Activated CD8-positive, alpha-beta T cell treated with anti-CD3 and anti-CD28 coated beads for 36 hours (primary cell): ENCODE measurements around the gene MAN2A1. TPM values are rescaled to one million over a fixed set of nuclear protein-coding genes. Genes with fewer than 3 reads are reported as not detected.

Experiments used
- ATAC-seq: fragments of 200-7000 bp; cut with Tn5 transposase; one replicate; pipeline ENCODE4 v1.10.0; 2021; ENCODE audit warnings: mild to moderate bottlenecking, moderate library complexity
- CTCF ChIA-PET: fragments of 350-600 bp; sonication (Branson Sonifier 250); formaldehyde crosslinking; loops from one replicate; lab custom pipeline; 2021; ENCODE audit warnings: antibody characterized with exemption; lab: Charles Lee
- POLR2A ChIA-PET: fragments of 350-600 bp; sonication (Branson Sonifier 250); formaldehyde crosslinking; loops from one replicate; lab custom pipeline; 2021; ENCODE audit warnings: antibody characterized with exemption; lab: Charles Lee
- DNase-seq: peaks from one replicate; pipeline ENCODE4 v3.0.0-alpha.2; 2020
- H3K27ac Mint-ChIP-seq: one replicate; pipeline ENCODE4 v1.8.0; 2021; ENCODE audit warnings: mild to moderate bottlenecking, mixed read lengths
- H3K27me3 Mint-ChIP-seq: one replicate; pipeline ENCODE4 v1.8.0; 2021; ENCODE audit warnings: mixed read lengths
- H3K36me3 Mint-ChIP-seq: one replicate; pipeline ENCODE4 v1.8.0; 2021; ENCODE audit warnings: low read depth, mixed read lengths
- H3K4me1 Mint-ChIP-seq: one replicate; pipeline ENCODE4 v1.8.0; 2021; ENCODE audit warnings: low read depth, mixed read lengths
- H3K4me3 Mint-ChIP-seq: one replicate; pipeline ENCODE4 v1.8.0; 2021; ENCODE audit warnings: mild to moderate bottlenecking, moderate library complexity, mixed read lengths
- H3K9me3 Mint-ChIP-seq: one replicate; pipeline ENCODE4 v1.8.0; 2021; ENCODE audit warnings: mixed read lengths
- intact Hi-C: fragments of 100-400 bp; cut with micrococcal nuclease; formaldehyde crosslinking; loops from one replicate; pipeline ENCODE4 v1.10.0; 2022
- total RNA-seq, 2 experiments: library from RNA; stranded (reverse); gene quantifications; one replicate each; pipeline ENCODE4 v1.2.3, GENCODE V29; 2021
- TF ChIP-seq, protein P1 (sequence below): fragments of 200-600 bp; IDR thresholded peaks from one replicate; pipeline ENCODE4 v1.8.0; 2022; ENCODE audit warnings: antibody characterized with exemption, mild to moderate bottlenecking

MAN2A1 gene
- total RNA-seq, 2 experiments from 2014 or later: 29.9 to 30.6 TPM

- intact Hi-C loops: no loop called here
- CTCF ChIA-PET: no interaction called here
- ATAC-seq: no peak
- H3K36me3 Mint-ChIP-seq: peaks cover 32% of the 10 kb centered on the region
- peaks cover 2% of the 10 kb centered on the region for H3K9me3 Mint-ChIP-seq
- H3K27ac Mint-ChIP-seq: no peak overlapping the region
- TF ChIP-seq, protein P1, sequence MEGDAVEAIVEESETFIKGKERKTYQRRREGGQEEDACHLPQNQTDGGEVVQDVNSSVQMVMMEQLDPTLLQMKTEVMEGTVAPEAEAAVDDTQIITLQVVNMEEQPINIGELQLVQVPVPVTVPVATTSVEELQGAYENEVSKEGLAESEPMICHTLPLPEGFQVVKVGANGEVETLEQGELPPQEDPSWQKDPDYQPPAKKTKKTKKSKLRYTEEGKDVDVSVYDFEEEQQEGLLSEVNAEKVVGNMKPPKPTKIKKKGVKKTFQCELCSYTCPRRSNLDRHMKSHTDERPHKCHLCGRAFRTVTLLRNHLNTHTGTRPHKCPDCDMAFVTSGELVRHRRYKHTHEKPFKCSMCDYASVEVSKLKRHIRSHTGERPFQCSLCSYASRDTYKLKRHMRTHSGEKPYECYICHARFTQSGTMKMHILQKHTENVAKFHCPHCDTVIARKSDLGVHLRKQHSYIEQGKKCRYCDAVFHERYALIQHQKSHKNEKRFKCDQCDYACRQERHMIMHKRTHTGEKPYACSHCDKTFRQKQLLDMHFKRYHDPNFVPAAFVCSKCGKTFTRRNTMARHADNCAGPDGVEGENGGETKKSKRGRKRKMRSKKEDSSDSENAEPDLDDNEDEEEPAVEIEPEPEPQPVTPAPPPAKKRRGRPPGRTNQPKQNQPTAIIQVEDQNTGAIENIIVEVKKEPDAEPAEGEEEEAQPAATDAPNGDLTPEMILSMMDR: no peak
- DNase-seq: no peak
- POLR2A ChIA-PET: no interaction called here
- peaks cover 63% of the 10 kb centered on the region for H3K4me1 Mint-ChIP-seq
- no peaks in the 10 kb centered on the region for H3K27me3 Mint-ChIP-seq
- no peak overlapping the region for H3K4me3 Mint-ChIP-seq
Observed at GRCh38 chr5:109713453-109713852, 23.7 kb downstream of the MAN2A1 start.

DNA sequence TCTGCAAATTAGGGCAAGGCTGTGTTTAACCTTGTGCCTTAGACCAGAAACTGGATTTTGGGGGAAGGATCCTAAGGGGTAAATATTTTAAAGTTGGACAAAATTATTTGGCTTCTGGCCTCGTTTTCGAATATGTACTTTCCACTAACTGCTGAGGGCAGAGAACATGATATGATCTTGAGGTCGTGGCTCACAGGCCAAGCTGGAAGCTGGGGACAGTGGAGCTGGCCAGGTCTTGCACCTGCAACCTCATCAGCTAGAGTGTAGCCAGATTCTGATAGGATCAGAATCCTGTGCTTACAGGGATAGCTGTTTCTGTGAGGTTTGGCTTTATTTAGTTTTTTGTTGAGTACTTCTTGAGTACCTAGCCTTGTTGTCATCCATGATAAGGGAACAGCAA lies 24.9 kb downstream of the MAN2A1 start:
- POLR2A ChIA-PET: no interaction called here
- intact Hi-C loops: no loop called here
- Mint-ChIP-seq H3K9me3 (peaks cover 2% of the 10 kb centered on the region), H3K4me1 (peaks cover 52% of the 10 kb centered on the region), H3K4me3 (no peak overlapping the region), H3K36me3 (peaks cover 33% of the 10 kb centered on the region), H3K27ac (no peak overlapping the region), H3K27me3 (no peaks in the 10 kb centered on the region)
- DNase-seq: no peak
- CTCF ChIA-PET: interaction anchor here (0.6 to 1.2 kb wide), 2 partner anchors 13 to 145 kb away, joined by 3 to 5 read pairs; no protein-coding TSS in a partner anchor
- TF ChIP-seq, protein P1: no peak
- ATAC-seq: no peak

DNA sequence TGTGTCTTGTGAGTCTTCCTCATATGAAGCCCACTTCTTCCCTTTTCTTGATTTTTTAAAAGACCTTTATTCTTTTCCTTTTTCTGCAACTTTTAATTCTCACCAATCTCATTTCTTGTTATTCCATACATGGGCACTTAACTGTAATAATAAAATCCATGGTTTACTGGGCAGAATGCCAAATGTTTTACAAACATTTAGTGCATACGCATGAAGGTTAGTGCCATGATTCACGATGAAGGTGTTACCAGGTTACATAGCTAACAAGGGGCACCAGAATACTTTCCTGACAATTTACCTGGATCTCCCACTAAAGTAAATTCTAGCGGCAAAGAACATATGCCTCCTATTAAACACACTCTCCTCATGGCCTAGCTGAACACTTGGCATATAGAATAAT lies 28.5 kb downstream of the MAN2A1 start:
- Mint-ChIP-seq H3K27ac (no peak overlapping the region), H3K36me3 (peaks cover 36% of the 10 kb centered on the region), H3K27me3 (no peaks in the 10 kb centered on the region), H3K4me1 (peaks cover 42% of the 10 kb centered on the region), H3K4me3 (no peak overlapping the region), H3K9me3 (no peaks in the 10 kb centered on the region)
- intact Hi-C loops: no loop called here
- CTCF ChIA-PET: interaction anchor here (1.0 kb wide), 1 partner anchor 11 kb away, joined by 3 read pairs; no protein-coding TSS in a partner anchor
- TF ChIP-seq, protein P1: no peak
- POLR2A ChIA-PET: no interaction called here
- no peak for DNase-seq
- no peak for ATAC-seq

GRCh38 chr5:109718632-109719031 lies 28.9 kb downstream of the MAN2A1 start:
- intact Hi-C loops: no loop called here
- Mint-ChIP-seq H3K4me3 (no peak overlapping the region), H3K27me3 (no peaks in the 10 kb centered on the region), H3K9me3 (no peaks in the 10 kb centered on the region), H3K27ac (no peak overlapping the region), H3K4me1 (peaks cover 43% of the 10 kb centered on the region), H3K36me3 (peaks cover 38% of the 10 kb centered on the region)
- ChIA-PET CTCF (interaction anchor here (1.0 to 1.4 kb wide), 2 partner anchors 9 to 10 kb away, joined by 3 read pairs; no protein-coding TSS in a partner anchor), POLR2A (no interaction called here)
- no peak for DNase-seq
- TF ChIP-seq, protein P1: no peak
- ATAC-seq: no peak

DNA sequence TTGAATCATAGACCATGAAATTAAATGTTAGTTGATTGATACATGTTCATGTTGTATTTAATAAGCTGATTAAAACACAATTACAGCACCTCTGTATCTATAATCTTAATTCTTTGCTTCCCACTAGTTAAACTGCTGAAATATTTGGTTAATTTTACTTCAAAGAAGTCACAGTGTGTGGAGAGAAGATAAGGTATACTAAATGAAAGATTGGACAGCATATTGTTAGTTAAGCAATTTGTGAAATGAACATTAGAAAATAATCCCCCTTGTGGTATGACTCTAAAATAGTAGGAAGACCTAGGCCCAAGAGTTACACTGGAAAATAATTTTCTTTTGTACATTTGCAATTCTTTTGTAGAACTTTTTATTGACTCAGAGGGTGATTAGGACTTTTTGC lies 30.3 kb downstream of the MAN2A1 start:
- intact Hi-C loops: no loop called here
- H3K27ac Mint-ChIP-seq: no peak overlapping the region
- ATAC-seq (no peak), DNase-seq (no peak)
- H3K36me3 Mint-ChIP-seq: peaks cover 40% of the 10 kb centered on the region
- H3K4me1 Mint-ChIP-seq: peaks cover 37% of the 10 kb centered on the region
- POLR2A ChIA-PET: interaction anchor here (0.9 kb wide), 1 partner anchor 22 kb away, joined by 3 read pairs; no protein-coding TSS in a partner anchor
- H3K4me3 Mint-ChIP-seq: no peak overlapping the region
- CTCF ChIA-PET: interaction anchor here (1.2 to 1.4 kb wide), 2 partner anchors 10 to 15 kb away, joined by 3 to 4 read pairs; no protein-coding TSS in a partner anchor
- TF ChIP-seq, protein P1: no peak
- H3K9me3 Mint-ChIP-seq: no peaks in the 10 kb centered on the region
- H3K27me3 Mint-ChIP-seq: no peaks in the 10 kb centered on the region
